Uterus (tissue), 4 donors: ENCODE data around the gene CTSO. TPM values are rescaled to one million over a fixed set of nuclear protein-coding genes. Genes with fewer than 3 reads are reported as not detected.

Source experiments
- DNase-seq, 2 donors: peaks; one replicate each; pipeline ENCODE4 v3.0.0-alpha.2; 2019 to 2020
- H3K27ac ChIP-seq, 2 donors: fragments of 200-600 bp; sonication (generic); 1 replicate in 1 of 2; 2 replicates in 1 of 2; pipeline ENCODE4 v1.5.1; 2016 to 2018
- H3K27me3 ChIP-seq, 2 donors: fragments of 200-600 bp; sonication (generic); one replicate each; pipeline ENCODE4 v1.5.1; 2018 to 2019; ENCODE audit warnings: control low read depth in 1 of 2
- H3K36me3 ChIP-seq, 2 donors: fragments of 200-600 bp; sonication (generic); one replicate each; pipeline ENCODE4 v1.5.1; 2019; ENCODE audit warnings: control low read depth in 1 of 2
- H3K4me1 ChIP-seq, 2 donors: fragments of 200-600 bp; sonication (generic); one replicate each; pipeline ENCODE4 v1.5.1; 2018 to 2019; ENCODE audit warnings: control low read depth in 1 of 2
- H3K4me3 ChIP-seq, 2 donors: fragments of 200-600 bp; sonication (generic); 1 replicate in 1 of 2; 2 replicates in 1 of 2; pipeline ENCODE4 v1.5.1; 2018 to 2019; ENCODE audit warnings: mild to moderate bottlenecking in 1 of 2
- H3K9me3 ChIP-seq, 2 donors: fragments of 200-600 bp; sonication (generic); one replicate each; pipeline ENCODE4 v1.5.1; 2019; ENCODE audit warnings: control low read depth in 1 of 2
- CTCF ChIP-seq, 4 experiments: fragments of 200-600 bp in 2 of 4; fragments of 450-650 bp in 2 of 4; sonication (generic) in 2 of 4; IDR thresholded peaks; one replicate each; pipeline ENCODE4 v1.5.1; 2016 to 2019; ENCODE audit warnings: antibody characterized with exemption in 4 of 4, mild to moderate bottlenecking in 2 of 4, moderate library complexity in 1 of 4
- POLR2A ChIP-seq, 2 donors: fragments of 450-650 bp; IDR thresholded peaks; one replicate each; pipeline ENCODE4 v1.6.1; 2016; ENCODE audit warnings: antibody characterized with exemption in 2 of 2, mild to moderate bottlenecking in 1 of 2, moderate library complexity in 1 of 2
- intact Hi-C: fragments of 100-400 bp; cut with DNase I; formaldehyde crosslinking; loops from one replicate; pipeline ENCODE4 v1.15.1; 2023; ENCODE audit warnings: low total_unique reads
- total RNA-seq, 4 donors: library from RNA; depleted of rRNA in 3 of 4; stranded (reverse); fragments of >200 nt in 3 of 4; gene quantifications; one replicate each; pipeline versions ENCODE4 v1.1.0 to v1.2.4, GENCODE V29; 2014 to 2023
- donor health status: DM: yes; HTN: yes; CAD: no.

Gene CTSO
- total RNA-seq, 4 donors from 2014 or later: 22.0 to 77.8 (median 28.6) TPM

DNA sequence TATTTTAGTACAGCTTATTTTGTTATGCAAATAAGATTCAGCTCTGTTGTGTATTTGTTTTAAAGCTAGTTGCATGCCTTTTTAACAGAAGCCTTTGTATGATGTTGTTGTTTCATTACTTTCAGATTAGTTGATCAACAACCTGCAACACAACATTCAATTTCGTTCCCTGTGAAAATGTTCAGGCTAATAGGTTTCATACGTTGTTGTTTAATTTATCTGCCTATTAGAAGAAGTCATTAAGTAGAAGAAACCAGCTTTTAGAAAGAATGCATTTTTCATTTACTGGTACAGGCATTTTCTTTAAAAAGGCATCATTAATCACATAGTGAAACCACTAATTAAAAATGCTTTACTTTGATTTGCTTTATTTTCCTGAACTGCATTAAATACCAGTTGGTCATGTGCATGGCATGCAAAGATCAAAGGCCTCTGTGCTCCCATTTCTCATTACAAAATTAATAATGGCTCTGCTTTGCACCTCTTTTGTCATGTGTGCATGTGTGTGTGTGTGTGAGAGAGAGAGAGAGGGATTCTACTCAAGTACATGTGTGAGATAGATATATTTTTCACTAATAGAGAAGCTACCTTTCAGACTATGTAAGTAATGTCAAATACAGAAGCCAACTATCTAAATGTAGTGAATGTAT lies 29.2 kb upstream of the CTSO start:
- DNase-seq: no peak
- no peaks in the 10 kb centered on the region for H3K9me3 ChIP-seq
- H3K27ac ChIP-seq: no peak overlapping the region
- TF ChIP-seq POLR2A (IDR thresholded peaks at IDR 0.05): no peak
- TF ChIP-seq CTCF (IDR thresholded peaks at IDR 0.05): no peak
- intact Hi-C loops: no loop called here
- H3K36me3 ChIP-seq: no peaks in the 10 kb centered on the region
- H3K27me3 ChIP-seq: no peaks in the 10 kb centered on the region
- H3K4me1 ChIP-seq: no peaks in the 10 kb centered on the region
- no peak overlapping the region for H3K4me3 ChIP-seq

DNA sequence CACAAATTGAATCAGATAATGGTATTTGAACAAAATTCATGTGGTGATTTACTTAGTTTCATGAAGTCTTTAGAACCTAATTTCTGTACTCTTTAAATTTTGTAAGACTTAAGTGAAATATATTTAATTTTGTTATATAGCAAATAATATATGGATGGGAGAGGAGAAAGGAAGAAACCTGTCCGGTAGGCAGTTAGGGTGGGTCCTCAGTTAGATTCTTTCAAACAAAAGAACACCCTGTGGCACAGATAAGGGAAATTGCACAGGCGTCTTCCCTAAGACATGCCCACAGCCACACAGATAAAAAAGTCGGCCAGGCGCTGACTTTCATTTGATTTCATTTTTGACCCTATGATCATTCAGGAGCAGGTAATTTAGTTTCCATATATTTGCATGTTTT lies 25.1 kb upstream of the CTSO start:
- Histone ChIP-seq H3K27ac (no peak overlapping the region), H3K27me3 (no peaks in the 10 kb centered on the region), H3K4me1 (no peaks in the 10 kb centered on the region), H3K4me3 (no peak overlapping the region), H3K36me3 (no peaks in the 10 kb centered on the region), H3K9me3 (no peaks in the 10 kb centered on the region)
- TF ChIP-seq CTCF (IDR thresholded peaks at IDR 0.05) (no peak), POLR2A (IDR thresholded peaks at IDR 0.05) (no peak)
- intact Hi-C loops: no loop called here
- no peak for DNase-seq

DNA sequence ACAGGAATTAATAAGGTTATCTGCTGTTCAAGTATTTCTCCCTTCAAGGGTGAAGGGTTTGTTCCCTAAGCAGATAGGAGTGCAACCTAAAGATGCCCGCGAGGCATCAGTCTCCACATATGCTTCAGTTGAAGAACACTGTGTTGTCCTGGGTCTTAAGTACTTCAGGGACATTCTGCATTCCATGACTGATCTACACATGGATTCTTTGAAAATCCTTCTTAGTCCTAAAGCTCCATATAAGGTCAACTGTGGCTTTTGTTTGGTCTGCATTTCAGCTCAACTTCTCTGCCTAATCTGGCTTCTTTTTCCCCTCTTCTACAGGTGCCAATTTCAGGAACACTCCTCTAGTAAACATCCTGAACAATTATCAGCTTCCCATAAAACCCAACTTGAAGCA lies 21.8 kb upstream of the CTSO start:
- TF ChIP-seq POLR2A (IDR thresholded peaks at IDR 0.05) (no peak), CTCF (IDR thresholded peaks at IDR 0.05) (no peak)
- Histone ChIP-seq H3K4me3 (no peak overlapping the region), H3K27me3 (no peaks in the 10 kb centered on the region), H3K27ac (no peak overlapping the region), H3K4me1 (no peaks in the 10 kb centered on the region), H3K9me3 (no peaks in the 10 kb centered on the region), H3K36me3 (no peaks in the 10 kb centered on the region)
- intact Hi-C loops: no loop called here
- no peak for DNase-seq

- no peaks in the 10 kb centered on the region for H3K27me3 ChIP-seq
- no peak for DNase-seq
- no peaks in the 10 kb centered on the region for H3K4me1 ChIP-seq
- H3K27ac ChIP-seq: no peak overlapping the region
- TF ChIP-seq POLR2A (IDR thresholded peaks at IDR 0.05): no peak
- TF ChIP-seq CTCF (IDR thresholded peaks at IDR 0.05): no peak
- intact Hi-C loops: no loop called here
- no peak overlapping the region for H3K4me3 ChIP-seq
- H3K9me3 ChIP-seq: no peaks in the 10 kb centered on the region
- H3K36me3 ChIP-seq: no peaks in the 10 kb centered on the region
Measured at GRCh38 chr4:155974996-155975395, 21.3 kb upstream of the CTSO start.

- no peak for DNase-seq
- intact Hi-C loops: no loop called here
- Histone ChIP-seq H3K4me3 (no peak overlapping the region), H3K36me3 (no peaks in the 10 kb centered on the region), H3K4me1 (no peaks in the 10 kb centered on the region), H3K9me3 (no peaks in the 10 kb centered on the region), H3K27ac (no peak overlapping the region), H3K27me3 (no peaks in the 10 kb centered on the region)
- no peak for TF ChIP-seq POLR2A (IDR thresholded peaks at IDR 0.05)
- TF ChIP-seq CTCF (IDR thresholded peaks at IDR 0.05): no peak
Measured at GRCh38 chr4:155974476-155974749, 20.7 kb upstream of the CTSO start.
